T-helper 9 cell (primary cell): ENCODE results near the gene QPCTL.
"Not testable (repeated sequence)": the region's sequence is repeated elsewhere in the genome, so short reads cannot be mapped to it uniquely, and the experiment has no call there.

Experiments
- DNase-seq: peaks from one replicate; pipeline ENCODE4 v3.0.0-alpha.2; 2020

QPCTL gene

DNA sequence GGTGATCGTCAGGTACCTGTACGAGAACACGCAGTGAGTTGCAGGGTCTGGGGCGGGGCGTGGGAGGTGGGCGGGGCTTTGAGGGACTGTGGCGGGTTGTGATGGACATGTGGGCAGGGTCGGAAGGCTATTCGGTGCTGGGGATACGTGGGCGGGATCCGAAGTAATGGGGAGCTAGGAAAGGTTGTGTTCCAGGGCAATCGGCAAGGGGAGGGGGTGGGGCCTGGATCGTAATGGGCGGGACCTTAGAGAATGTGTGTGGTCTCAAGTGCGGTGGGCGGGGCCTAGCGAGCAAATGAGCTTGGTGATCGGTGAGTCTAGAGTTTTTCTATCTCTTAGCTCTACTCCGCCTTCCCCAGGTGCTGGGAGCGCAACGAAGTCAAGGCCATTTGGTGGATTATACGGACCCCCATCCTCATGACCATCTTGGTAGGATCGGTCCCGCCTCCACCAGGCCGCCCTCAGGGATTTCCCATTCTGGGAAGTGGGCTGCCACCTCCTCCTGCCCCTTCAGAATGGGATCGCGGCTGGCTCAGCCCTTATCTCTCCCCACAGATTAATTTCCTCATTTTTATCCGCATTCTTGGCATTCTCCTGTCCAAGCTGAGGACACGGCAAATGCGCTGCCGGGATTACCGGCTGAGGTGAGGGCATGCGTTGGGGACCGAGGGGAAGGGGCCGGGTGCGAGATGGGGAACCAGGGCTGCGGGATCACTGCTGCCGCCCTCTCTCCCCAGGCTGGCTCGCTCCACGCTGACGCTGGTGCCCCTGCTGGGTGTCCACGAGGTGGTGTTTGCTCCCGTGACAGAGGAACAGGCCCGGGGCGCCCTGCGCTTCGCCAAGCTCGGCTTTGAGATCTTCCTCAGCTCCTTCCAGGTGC is 14.9 kb upstream of the QPCTL start:
- DNase-seq: peak; percentile 70

DNA sequence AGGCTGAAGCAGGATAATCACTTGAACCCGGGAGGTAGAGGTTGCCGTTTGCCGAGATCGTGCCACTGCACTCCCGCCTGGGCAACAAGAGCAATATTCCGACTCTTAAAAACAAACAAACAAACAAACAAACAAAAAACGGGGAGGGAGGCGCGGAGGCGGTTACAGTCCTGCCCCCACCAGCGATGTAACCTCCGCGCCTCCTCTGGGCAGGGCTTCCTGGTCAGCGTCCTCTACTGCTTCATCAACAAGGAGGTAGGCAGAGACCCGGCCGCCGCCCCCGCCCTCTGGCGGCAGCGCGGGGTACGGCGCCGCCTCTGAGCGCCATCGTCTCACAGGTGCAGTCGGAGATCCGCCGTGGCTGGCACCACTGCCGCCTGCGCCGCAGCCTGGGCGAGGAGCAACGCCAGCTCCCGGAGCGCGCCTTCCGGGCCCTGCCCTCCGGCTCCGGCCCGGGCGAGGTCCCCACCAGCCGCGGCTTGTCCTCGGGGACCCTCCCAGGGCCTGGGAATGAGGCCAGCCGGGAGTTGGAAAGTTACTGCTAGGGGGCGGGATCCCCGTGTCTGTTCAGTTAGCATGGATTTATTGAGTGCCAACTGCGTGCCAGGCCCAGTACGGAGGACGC is 11.0 kb upstream of the QPCTL start:
- DNase-seq: peak; percentile 78

DNA sequence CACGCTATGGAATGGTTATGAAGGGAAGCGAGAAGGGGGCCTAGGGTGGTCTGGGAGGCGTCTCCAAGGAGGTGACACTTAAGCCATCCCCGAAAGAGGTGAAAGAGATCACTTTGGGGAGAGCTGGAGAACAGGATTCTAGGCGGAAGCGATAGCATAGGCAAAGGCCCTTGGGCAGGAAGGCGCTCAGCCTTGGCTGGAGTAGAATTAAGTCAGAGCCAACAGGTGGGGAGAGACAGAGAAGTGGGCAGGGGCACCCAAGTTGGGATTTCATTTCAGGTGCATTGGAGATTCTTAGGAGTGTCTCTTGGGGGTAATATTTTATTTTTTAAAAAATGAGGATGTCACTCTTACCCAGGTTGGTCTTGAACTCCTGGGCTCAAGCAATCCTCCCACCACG is 10.3 kb upstream of the QPCTL start:
- no peak for DNase-seq

DNA sequence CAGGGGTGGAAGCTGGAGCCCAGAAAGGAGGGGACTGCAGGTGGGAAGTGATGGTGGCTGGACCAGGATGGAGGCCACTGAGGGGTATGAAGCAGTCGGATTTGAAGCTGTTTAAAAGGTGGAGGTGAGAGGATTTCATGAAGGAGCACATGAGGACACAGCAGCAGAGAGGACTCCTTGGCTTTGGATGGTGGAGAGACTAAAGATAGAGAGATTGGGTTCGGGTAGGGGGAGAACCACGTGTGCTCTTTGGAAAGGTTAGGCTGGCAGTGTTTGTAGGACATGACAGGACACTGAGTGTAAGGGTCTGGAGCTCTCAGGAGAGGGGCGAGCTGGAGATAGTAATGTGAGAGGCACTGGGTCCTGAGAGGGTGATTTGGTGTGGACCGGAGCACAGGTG is 9.6 kb upstream of the QPCTL start:
- DNase-seq: no peak

DNA sequence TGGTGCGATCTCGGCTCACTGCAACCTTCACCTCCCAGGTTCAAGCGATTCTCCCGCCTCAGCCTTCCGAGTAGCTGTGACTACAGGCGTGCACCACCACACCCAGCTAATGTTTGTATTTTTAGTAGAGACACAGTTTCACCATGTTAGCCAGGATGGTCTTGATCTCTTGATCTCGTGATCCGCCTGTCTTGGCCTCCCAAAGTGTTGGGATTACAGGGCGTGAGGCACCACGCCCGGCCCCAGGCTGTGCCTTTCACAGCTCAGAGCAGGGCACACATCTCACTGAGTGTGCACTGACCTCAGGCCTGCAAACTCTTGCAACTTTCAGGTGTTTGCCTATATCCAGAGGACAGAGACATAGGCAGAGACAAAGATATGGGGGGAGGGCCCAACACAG is 7.4 kb upstream of the QPCTL start:
- not testable (repeated sequence) for DNase-seq

DNA sequence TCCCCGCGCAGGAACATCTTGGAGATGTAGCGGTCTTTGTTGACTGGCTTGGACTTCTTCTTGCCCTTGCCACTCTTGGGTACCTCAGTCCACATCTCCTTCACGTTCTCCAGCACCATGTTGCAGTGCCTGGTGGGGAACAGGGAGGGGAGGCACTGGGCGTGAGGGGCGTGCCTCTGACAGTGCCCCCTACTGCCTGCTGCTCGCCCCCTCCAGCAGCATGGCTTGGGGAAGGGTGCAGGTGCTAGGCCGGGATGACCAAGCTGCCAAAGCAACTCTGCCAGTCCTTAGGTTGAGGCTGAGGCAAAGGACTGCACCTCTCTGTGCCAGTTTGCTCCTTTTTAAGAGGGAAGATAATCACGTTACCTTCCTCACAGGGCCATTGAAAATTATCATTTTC is 4.9 kb upstream of the QPCTL start:
- DNase-seq: no peak

DNA sequence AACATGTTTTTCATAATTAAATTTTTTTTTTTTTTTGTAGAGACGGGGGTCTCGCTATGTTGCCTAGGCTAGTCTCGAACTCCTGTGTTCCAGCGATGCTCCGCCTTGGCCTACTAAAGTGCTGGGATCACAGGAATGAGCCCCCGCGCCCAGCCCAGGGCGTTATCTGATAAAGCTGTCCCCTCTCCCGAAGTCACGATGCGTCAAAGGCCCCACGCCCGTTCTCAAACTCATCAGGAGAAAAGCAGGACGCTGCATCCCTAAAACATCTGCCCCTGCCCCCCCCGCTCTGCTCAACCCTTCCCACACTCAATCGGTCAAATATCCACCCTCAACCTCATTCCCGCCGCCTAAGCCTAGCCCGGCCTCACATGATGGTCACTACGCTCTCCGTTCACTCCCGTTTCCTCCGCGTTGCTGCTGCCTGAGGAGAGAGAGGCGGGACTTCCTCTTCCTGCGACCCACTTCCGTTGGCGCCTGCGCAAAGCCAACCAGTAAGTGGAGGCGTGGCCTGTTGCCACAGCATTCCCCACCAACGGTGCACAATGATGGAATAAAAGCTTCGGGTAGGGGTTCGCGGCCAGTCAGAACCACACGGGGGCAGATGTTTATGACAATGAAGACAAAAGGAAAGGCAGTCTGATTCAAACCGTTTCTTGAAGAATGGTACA is 815 bp upstream of the QPCTL start, which contains the start of gene SNRPD2:
Gene SNRPD2, minus strand, starts transcription at position 438 of the 671 bp plus-strand sequence. Its CDS starts 65 bp downstream, at position 373.
- peak; percentile 86 for DNase-seq

DNA sequence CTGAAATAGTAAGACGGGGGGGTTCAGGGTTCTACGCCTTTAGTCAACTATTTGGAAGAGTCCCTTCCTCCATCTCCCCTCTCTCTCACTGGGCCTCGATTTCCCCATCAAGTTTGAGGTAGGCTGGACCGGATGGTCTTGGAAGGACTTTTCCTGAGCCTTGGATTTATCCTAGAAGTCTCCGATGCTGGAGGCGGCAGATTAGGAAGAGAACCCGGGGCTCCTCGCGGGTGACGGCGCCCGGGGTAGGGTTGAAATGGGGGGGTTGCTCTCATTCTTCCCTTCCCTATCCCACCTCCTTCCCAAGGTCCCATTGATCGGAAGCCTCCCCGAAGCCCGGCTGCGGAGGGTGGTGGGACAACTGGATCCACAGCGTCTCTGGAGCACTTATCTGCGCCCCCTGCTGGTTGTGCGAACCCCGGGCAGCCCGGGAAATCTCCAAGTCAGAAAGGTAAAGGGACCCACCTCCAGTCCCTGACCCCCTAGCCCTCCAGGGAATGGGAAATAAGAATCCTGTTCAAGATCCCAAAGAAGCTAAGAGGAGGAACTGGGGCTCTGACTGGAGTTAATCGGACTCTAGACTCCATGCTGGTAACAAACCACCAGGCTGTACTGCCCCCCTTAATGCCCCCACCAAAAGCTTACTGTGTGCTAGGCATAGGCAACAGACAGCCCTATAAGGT is 781 bp downstream of the QPCTL start:
- DNase-seq: peak; percentile 73

DNA sequence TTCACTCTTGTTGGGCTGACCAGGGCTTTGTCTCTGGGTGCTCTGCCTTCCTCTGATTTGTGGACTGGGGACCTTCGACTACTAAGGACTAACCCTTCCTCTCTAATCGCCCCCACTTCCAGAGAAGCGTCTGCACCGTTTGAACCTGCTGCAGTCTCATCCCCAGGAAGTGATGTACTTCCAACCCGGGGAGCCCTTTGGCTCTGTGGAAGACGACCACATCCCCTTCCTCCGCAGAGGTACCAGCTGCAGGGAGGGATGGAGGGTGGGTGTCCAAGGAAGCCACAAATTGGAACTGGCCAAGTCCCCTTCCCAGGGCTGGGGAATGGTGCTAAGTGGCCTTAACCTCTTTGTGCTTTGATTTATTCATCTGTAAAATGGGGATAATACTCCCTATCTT is 9.2 kb downstream of the QPCTL start:
- no peak for DNase-seq

DNA sequence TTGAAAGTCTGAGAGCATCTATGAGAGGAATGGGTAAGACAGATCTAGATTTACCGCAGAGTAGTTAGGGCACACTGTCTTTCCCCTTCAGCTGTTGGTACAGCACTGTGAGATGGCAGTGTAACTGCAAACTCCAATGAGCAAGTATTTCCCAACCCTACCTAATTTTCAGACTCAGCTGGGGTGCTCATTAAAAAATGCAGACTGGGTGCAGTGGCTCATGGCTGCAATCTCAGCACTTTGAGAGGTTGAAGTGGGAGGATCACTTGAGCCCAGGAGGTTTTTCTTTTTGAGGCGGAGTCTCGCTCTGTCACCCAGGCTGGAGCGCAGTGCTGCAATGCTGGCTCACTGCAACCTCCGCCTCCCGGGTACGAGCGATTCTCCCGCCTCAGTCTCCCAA is 12.6 kb downstream of the QPCTL start:
- no peak for DNase-seq

DNA sequence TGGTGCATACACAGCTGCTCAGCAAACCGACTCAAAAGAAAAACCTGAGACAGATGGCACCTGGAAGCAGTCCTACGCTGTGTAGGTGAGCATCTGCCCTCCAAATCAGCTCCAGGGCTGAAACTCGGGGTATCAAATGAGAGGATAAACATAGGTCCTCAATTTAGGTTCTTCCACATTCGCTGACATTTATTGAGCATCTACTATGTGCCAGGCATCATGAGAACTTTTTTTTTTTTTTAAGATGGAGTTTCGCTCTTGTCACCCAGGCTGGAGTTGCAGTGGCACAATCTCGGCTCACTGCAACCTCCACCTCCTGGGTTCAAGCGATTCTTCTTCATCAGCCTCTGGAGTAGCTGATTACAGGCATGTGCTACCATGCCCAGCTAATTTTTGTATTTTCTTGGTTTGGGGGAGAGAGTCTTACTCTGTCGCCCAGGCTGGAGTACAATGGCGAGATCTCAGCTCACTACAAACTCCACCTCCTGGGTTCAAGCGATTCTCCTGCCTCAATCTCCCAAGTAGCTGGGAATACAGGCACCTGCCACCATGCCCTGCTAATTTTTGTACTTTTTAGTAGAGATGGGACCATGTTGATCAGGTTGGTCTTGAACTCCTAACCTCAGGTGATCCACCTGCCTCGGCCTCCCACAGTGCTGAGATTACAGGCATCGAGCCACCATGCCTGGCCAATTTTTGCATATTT is 13.4 kb downstream of the QPCTL start:
- no peak for DNase-seq

DNA sequence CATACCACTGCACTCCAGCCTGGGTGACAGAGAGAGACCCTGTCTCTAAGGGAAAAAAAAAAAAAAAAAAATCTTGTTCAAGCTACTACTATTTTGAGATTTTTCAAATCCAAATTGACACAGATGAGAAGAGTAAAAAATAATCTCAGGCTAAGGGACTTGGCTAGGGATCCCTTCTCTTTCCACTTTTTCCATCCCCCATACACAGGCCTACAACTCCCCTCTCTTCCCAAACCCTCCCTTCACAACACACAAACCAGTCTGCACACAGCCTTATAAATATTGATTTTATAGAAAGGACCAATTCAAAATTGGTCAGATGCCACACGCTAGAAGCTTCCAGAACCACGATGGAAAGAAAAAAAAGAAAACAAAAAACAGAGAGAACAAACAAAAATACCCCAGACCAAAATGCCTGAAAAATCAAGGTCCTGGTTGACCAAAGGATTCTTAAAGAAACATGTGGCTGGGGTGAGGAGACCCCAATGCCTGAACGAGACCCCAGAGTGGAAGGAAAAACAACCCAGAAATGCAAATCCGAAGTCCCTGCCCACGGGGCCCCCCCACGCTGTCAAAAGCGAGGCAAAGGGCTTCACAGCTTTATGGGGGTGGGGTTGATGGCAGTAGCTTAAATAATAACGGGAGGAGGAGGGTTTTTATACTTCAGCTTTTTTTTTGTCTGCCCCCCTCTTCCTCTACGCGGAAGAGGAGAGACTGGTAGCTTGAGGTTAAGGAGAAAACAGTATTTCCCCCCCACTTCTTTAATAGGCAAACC is 18.1 kb downstream of the QPCTL start:
- DNase-seq: no peak

DNA sequence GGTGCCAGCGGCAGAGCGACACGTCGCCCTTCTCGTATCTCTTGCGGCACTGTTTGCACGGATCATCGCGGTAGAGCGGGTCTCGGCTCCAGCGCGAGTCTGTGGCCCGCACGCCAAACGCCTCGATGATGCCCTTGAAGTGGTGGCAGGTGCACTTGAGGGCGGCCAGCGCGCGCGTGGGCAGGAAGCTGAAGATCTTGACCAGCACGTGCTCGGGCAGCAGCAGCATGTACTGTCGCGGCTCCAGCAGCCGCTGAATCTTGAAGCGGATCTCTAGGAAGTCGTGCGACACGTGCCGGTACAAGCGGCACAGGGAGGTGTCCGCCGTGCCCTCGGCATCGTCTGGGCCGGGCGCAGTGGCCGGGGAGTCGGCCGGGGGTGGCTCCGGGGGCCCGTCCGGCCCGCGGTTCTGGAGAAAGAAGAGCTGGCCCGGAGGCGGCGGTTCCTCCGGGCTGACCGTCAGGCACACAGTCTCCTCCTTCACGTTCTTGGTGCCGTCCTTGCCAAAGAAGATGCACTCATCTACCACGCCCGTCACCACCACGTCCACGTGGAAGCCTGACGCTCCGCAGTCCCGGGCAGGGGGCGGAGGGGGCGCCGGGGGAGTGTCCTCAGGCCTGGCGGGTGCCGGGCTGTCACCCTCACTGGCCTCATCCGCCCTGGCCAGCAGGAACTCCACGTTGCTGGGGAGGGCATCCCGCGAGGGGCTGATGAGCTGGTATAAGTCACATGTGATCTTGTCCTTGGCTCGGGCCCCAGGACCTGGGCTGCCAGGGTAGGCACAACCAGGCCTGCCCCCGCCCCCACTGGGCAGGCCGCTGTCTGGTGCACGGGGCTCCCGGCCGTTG is 19.6 kb downstream of the QPCTL start:
- DNase-seq: no peak

DNA sequence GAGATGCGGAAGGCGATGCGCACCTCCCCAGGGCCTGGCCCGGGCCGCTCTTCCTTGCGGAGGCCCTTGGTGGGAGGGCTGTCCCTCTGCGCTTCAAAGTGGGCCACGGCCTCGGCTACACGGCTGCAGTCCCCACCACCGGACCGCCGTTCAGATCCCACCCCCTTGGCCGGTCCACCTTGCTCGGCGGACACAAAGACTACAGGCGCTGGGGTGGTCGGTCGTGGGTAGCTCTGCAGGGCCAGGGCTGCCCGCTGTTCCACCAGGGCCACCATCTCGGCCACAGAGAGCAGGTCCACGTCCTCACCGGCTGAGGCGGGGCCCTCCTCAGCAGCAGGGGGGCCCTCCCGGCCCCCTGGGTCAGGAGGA is 20.2 kb downstream of the QPCTL start:
- DNase-seq: no peak

DNA sequence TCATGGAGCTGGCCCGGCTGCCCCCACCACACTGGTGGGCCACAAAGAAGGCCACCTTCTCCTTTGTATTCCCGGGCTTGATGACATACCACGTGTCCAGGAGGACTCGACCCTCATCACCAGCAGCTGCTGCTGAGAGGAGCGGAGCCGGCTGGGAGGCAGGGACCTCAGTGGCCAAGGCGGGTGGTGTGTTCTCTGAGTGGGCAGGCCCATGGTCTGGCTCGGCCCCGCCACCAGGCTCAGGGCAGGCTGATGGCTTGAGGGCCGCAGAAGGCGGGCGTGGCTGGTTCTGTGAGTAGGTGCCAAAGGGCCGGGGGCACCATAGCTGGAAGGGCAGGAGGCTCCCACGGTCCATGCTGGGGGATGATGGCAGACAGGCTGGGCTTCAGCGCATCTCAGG is 20.7 kb downstream of the QPCTL start:
- DNase-seq: no peak

DNA sequence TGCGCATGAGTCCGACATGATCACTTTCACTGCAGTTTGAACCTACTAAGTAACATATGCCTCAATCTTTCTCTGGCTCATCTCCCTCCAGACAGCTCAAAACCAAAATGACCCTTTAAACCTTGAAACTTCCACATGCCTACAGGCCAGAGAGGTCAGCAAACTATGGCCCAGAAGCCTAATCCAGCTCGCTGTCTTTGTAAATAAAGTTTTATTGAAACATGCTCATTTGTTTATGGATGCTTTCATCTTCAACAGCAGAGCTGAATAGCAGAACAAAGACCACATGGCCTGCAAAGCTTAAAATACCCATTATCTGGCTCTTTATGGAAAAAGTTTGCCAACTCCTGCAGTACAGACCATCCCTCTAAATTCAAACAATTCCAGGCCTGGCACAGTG is 22.7 kb downstream of the QPCTL start:
- DNase-seq: no peak

DNA sequence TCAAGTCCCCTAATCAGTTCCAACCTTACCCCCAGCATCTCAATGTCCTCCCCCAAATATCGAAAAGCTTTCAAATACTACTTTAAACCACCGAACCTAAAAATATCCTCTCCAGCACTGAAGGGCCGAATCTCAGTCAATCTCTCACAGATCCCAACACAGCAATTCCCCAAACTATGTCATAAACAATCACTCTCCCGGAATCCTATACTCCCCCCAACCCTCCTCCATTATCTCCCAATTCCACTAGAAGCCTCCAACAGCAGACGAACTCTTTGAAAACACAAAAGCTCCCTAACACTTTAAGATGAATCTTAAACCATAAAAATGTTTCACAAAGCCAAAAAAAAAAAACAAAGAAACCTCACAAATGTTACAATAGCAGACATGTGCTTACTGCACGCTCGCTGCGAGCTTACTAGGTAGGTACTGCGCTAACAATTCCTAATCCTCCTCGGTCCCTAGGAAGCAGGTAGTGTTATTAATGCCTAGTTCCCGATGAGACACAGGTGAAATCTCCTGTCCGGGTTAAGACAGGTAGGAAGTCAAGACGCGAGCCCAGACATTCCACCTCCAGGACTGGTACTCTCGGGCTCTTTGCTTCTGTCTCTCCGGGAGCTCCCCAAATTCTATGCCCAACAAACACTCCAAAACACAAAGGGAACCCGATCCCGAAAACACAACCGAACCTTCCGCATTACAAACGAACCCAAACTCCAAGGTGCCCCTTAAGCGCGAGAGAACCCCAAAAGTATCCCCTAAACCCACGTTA is 24.1 kb downstream of the QPCTL start:
- peak; percentile 11 for DNase-seq

DNA sequence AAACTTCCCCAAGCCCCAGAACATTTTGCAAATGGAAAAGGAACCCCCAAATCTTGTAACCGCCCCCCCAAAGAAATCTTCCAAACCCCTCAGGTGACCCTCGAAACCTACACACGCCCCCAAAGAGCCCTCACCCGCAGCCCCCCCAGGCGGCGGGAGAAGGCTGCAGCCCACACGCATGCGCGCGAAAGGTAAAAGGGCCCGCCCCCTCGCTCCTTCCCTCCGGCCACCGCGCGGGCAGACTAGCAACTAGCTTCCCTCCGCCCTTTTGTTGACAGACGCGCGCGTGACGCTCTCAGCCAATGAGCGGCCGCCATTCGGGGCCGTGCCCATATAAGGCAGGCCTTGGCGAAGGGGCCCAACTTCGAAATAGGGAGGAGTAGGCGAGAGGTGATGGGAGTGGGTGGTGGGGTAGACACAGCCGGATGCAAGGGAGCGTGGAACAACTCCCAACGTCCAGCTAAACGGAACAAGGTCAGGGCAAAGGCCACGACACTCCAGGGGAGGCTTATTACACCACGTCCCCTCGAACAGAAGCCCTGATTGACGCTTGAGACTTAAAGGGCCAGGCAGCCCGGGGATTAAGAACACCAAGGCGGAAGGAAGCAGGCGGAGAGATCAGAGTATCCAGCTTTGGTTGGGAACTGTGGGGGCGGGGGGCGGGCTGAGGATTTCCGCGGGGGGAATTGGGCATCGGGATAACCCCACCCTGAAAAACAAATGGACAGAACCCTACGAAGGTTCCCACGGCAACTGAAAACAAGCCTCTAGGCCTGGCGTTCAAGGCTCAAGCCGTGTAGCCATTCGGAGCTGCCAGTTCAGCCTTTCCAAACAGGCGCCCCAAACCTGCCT is 24.9 kb downstream of the QPCTL start:
- DNase-seq: peak; percentile 93
